ENCODE results near the gene UHRF1.
"Not testable (repeated sequence)": the region's sequence is repeated elsewhere in the genome, so short reads cannot be mapped to it uniquely, and the experiment has no call there.

UHRF1 gene

DNA sequence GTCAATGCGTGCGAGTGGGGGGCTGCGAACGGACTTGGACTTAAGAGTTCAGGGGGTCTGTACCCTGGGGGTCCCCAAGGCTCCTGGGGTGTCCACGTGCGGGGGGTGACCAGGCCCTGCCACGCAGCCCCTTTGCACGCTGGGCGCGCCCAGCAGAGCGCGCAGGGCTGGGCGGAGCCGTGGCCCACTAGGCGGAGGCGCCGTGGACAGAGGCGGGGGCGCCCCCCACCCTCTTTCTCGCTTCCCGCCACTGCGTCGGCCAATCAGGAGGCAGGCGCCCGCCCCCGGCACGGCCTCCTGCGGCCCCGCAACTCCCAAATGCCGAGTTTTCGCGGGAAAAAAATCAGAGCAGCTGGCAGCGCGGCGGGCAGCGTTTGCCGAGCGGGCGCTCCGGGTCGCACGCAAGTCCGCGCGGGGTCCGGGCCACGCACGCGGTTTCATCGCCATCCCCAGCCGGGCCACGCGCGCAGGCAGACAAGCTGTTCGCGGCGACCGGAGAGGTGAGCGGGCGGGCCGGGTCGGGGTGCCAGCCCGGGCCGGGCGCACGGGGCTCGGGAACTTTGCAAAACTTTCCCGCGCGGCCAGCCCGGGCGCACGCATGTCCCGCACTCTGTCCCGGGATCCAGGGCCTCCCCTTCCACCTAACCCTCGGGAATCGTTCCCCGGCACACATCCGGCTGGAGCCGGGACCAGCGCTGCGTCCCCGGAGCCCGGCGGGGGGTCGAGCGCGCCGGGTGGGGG is at the start of gene UHRF1:
TSS of gene UHRF1 (plus strand) at position 346 of the 741 bp plus-strand sequence. CDS start 1,385 bp downstream, outside the sequence.
- DNase-seq = no peak

- DNase-seq = no peak
These were observed 49.6 kb upstream of the UHRF1 start for GRCh38 chr19:4859697-4860096.

DNA sequence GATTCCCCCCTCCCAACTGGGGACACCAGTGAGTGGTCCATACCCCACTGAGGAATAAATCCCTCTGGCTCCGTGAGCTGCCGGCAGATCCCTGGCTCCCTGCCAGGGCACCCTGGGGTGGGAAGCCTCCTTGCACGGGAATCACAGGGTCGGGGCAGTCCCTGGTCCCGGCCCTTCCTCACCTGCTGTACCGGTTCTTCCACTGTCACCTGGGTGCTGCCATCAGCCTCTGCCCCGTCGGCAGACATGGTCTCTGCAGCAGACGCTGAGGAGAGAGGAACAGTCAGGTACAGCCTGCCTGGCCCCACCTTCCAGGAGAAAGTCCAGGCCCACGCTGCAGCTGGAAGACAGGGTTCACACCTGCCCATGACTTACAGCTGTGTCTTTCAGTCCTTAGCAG is 48.2 kb upstream of the UHRF1 start:
- no peak for DNase-seq

- DNase-seq = peak; percentile 37
These were observed 42.5 kb upstream of the UHRF1 start for GRCh38 chr19:4866595-4867424.

- DNase-seq = peak; percentile 93
These were observed 41.6 kb upstream of the UHRF1 start, which contains the start of gene PLIN3 for GRCh38 chr19:4867534-4868285. Gene PLIN3 (minus strand): TSS chr19:4867667. CDS start chr19:4861394, 6,273 bp downstream.

DNA sequence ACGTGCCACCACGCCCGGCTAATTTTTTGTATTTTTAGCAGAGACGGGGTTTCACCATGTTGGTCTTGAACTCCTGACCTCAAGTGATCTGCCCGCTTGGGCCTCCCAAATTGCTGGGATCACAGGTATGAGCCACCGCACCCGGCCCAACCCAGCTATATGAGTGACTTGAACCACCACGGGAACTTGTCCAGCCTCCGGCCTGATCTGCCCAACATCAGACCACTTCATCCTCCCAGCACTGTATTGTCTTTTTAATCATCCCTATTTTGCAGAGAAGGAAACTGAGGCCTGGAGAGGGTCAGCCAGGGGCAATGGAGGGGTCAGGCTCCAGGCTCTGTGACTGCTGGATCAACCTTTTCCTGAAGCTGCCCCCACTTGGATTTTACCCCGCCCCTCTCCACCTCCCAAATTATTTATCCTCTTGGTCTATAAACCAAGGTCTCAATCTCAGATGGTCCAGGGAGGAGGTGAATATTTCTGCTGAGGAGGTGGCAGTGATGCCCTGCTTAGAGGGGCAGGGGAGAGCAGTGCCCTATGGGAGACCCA is 40.9 kb upstream of the UHRF1 start:
- DNase-seq = no peak

- DNase-seq = peak; percentile 60
These were observed 39.1 kb upstream of the UHRF1 start for GRCh38 chr19:4870025-4870700.

DNA sequence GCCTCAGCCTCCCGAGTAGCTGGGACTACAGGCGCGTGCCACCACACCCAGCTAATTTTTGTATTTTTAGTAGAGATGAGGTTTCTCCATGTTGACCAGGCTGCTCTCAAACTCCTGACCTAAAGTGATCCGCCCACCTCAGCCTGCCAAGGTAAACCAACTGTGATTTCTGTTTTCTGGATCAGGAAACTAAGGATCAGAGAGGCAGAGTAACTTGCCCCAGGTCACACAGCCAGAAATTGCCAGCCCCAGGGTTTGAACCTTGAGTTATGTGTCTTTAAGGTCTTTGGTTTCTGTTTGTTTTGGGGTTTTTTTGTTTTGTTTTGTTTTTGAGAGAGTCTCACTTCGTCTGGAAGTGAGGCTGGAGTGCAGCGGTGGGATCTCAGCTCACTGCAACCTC is 37.6 kb upstream of the UHRF1 start:
- DNase-seq = no peak

GRCh38 chr19:4873930-4874329 is 35.4 kb upstream of the UHRF1 start:
- no peak for DNase-seq

GRCh38 chr19:4877753-4878490 is 31.4 kb upstream of the UHRF1 start:
- DNase-seq = no peak

DNA sequence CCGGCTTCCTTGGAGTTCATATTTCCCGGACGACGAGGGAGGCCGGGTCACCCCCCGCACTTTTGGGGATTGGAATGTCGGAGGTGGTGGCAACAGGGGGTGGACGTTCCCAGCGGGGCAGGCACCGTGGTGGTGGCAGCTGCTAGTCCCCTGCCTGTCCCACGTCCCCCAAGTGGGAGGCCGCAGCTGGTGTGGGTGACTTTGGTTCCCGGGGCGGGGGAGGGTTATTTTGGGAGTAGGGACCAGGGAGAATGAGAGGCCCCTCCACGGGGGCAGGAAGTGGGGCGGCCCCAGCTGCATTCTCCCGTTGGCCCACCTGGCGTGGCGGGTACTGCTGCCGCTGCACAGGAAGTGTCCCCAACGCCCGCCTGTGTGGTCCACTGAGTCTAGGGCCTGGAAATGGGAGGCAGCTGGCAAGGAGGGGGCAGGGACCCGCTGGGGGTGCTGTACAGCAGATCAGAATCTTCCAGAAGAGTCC is 30.8 kb upstream of the UHRF1 start:
- no peak for DNase-seq

- DNase-seq = no peak
These were observed 30.3 kb upstream of the UHRF1 start for GRCh38 chr19:4879041-4879440.

DNA sequence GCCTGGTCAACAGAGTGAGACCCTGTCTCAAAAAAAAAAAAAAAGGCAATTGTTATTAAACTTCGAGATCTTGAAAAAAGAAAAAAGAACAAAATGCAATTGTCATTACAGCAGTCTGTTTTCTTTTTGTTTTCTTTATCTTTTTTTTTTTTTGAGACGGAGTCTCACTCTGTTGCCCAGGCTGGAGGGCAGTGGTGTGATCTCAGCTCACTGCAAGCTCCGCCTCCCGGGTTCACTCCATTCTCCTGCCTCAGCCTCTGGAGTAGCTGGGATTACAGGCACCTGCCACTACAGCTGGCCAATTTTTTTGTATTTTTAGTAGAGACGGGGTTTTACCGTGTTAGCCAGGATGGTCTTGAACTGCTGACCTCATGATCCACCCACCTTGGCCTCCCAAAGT is 26.4 kb upstream of the UHRF1 start:
- DNase-seq = not testable (repeated sequence)

DNA sequence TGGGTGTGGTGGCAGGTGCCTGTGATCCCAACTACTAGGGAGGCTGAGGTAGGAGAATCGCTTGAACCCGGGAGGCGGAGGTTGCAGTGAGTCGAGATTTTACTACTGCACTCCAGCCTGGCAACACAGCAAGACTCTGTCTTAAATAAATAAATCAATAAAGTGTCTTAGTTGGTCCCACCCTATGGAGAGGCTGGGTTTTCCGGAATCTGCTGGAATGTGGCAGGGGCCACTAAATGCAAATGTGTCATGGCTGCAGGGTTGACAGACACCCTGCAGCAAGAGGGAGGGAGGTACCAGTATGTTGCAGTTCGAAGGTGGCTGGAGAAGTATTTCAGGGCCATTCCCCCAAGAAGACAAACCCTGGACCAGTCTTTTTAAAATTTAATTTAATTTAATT is 24.3 kb upstream of the UHRF1 start:
- not testable (repeated sequence) for DNase-seq

GRCh38 chr19:4887803-4888202 is 21.5 kb upstream of the UHRF1 start:
- not testable (repeated sequence) for DNase-seq

GRCh38 chr19:4889034-4889815 is 20.1 kb upstream of the UHRF1 start:
- DNase-seq = peak; percentile 58

GRCh38 chr19:4891066-4891465 is 18.2 kb upstream of the UHRF1 start:
- DNase-seq = no peak

DNA sequence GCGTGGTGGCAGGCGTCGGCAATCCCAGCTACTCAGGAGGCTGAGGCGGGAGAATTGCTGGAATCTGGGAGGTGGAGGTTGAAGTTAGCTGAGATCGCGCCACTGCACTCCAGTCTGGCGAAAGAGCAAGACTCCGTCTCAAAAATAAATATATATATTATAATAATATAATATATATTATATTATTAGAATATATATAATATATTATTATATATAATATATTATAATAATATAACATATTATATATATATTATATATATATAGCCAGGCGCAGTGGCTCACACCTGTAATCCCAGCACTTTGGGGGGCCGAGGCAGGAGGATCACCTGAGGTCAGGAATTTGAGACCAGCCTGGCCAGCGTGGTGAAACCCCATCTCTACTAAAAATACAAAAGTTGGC is 16.3 kb upstream of the UHRF1 start:
- not testable (repeated sequence) for DNase-seq

GRCh38 chr19:4896372-4896771 is 12.9 kb upstream of the UHRF1 start:
- DNase-seq = no peak

DNA sequence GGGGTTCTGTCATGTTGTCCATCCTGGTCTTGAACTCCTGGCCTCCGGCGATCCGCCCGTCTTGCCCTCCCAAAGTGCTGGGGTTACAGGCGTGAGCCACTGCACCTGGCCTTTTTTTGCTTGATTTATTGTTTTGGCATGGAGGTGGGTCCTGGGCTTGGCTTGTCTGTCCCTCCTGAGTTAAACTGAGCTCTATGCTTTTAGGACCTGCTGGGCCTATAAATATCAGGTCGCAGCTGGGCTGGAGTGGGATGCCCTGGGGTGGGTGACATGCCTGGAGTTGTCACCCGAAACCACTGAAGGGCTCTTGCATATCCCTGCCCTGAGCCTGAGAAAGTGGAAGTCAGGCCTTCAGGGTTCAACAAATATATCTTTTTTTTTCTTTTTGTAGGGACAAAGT is 12.2 kb upstream of the UHRF1 start:
- DNase-seq = no peak

- DNase-seq = not testable (repeated sequence)
These were observed 8.4 kb upstream of the UHRF1 start for GRCh38 chr19:4900879-4901278.
